IPS DF 6.9 (cell line): ENCODE results near the gene WDR7.
"Not testable (repeated sequence)": the region's sequence is repeated elsewhere in the genome, so short reads cannot be mapped to it uniquely, and the experiment has no call there.

Source experiments
- DNase-seq: peaks from one replicate; pipeline ENCODE4 v3.0.0-alpha.2; 2013; ENCODE audit warnings: low read depth, low spot score
- H3K27ac ChIP-seq: one replicate; pipeline ENCODE4 v1.5.1; 2013; ENCODE audit warnings: low read length, control low read depth
- H3K27me3 ChIP-seq: 2 replicates; pipeline ENCODE4 v1.6.1; 2013; ENCODE audit warnings: mild to moderate bottlenecking, low read length; ENCODE audit not compliant: control insufficient read depth, insufficient read depth
- H3K36me3 ChIP-seq: 2 replicates; pipeline ENCODE4 v1.6.1; 2013; ENCODE audit warnings: low read length; ENCODE audit not compliant: control insufficient read depth, insufficient read depth
- H3K4me1 ChIP-seq: 2 replicates; pipeline ENCODE4 v1.6.1; 2013; ENCODE audit warnings: low read length; ENCODE audit not compliant: control insufficient read depth, insufficient read depth
- H3K4me3 ChIP-seq: 2 replicates; pipeline ENCODE4 v1.5.1; 2013; ENCODE audit warnings: mild to moderate bottlenecking, low read length
- H3K9me3 ChIP-seq: 2 replicates; pipeline ENCODE4 v1.6.1; 2013; ENCODE audit warnings: low read length, inconsistent platforms; ENCODE audit not compliant: control insufficient read depth, insufficient read depth
- WGBS: extraction: QIAGEN DNeasy Blood & Tissue Kit; methylation state at CpG from one replicate; pipeline ENCODE4 v1.1.7; 2013; ENCODE audit warnings: mixed read lengths, missing lambda C conversion rate; ENCODE audit not compliant: insufficient read length, insufficient coverage; 5-methylcytosine and 5-hydroxymethylcytosine counted together

The WDR7 gene

DNA sequence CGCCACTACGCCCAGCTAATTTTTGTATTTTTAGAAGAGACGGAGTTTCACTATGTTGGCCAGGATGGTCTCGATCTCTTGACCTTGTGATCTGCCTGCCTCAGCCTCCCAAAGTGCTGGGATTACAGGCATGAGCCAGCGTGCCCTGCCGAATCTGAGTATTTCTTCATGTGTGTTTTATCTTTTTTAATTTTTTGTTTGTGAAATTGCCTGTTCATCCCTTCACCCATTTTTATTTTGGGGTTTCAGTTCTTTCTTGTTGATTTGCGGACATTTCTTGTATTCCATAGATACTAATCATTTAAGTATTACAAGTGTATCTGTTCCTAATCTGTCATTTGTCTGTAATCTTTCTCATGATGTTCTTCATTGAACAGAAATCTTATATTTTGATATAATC lies 3.1 kb downstream of the WDR7 start:
- not testable (repeated sequence) for H3K4me1 ChIP-seq, H3K4me3 ChIP-seq, H3K9me3 ChIP-seq, H3K36me3 ChIP-seq, H3K27me3 ChIP-seq, H3K27ac ChIP-seq, DNase-seq
- no CpG with 5 or more reads among the region's 7 CpGs for WGBS

DNA sequence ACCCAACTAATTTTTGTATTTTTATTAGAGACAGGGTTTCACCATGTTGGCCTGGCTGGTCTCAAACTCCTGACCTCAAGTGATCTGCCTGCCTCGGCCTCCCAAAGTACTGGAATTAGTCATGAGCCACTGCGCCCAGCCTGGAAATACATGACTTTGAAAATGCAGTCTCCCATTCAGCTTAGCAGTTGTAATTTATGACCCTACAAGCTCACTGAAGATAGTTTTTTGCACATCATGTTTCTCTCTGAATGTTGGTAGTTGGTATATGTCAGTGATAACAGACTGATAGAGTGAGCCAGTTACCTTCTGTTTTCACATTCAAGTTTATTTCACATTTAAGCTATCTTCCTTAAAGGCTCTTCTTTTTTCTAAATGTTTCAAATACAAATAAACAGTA lies 7.1 kb downstream of the WDR7 start:
- WGBS = no CpG with 5 or more reads among the region's 2 CpGs
- Histone ChIP-seq H3K27me3 (no peaks in the 10 kb centered on the region), H3K27ac (no peak overlapping the region), H3K9me3 (no peaks in the 10 kb centered on the region), H3K36me3 (no peaks in the 10 kb centered on the region), H3K4me1 (no peaks in the 10 kb centered on the region), H3K4me3 (no peak overlapping the region)
- no peak for DNase-seq

DNA sequence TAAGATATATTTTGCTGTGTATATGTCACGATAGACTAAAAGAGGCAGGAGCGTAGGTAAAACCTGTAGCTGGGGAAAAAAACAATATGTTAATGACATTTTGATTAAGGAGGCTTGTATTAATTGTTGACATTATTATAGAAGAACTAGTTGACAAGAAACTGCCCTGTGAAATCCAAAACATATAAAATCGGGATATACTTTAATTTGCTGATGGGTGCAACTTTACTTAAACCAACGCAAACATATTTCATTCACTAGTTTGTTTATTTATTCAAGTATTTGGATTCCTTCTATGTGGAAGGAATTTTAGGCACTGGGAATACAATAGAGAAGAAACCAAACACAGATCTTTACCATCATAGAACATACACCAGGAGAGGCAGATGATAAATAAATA lies 8.0 kb downstream of the WDR7 start:
- no peaks in the 10 kb centered on the region for H3K36me3 ChIP-seq
- no CpG with 5 or more reads among the region's 4 CpGs for WGBS
- no peaks in the 10 kb centered on the region for H3K9me3 ChIP-seq
- no peak for DNase-seq
- no peak overlapping the region for H3K4me3 ChIP-seq
- H3K27ac ChIP-seq = no peak overlapping the region
- no peaks in the 10 kb centered on the region for H3K27me3 ChIP-seq
- no peaks in the 10 kb centered on the region for H3K4me1 ChIP-seq

DNA sequence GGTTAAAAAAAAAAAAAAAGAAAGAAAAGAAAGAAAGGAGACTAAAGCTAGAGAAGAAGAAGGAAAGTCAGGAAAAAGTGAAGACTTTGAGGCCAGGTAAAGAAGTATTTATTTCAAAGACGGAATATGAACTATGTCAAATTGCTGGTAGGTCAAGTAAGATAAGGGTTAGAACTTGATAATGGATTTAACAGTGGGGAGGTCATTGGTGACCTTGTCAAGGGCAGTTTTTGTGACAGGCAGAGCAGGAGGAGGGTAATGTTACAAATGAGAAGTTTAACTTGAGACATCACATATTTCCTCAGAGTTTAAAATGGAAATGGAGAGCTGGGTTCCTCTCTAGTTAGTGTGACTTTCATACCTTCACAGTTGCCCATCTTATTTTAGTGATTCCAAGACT lies 9.5 kb downstream of the WDR7 start:
- Histone ChIP-seq H3K36me3 (no peaks in the 10 kb centered on the region), H3K9me3 (no peaks in the 10 kb centered on the region), H3K27me3 (no peaks in the 10 kb centered on the region), H3K27ac (no peak overlapping the region), H3K4me3 (no peak overlapping the region), H3K4me1 (no peaks in the 10 kb centered on the region)
- WGBS = no CpG with 5 or more reads among the region's 1 CpG
- DNase-seq = no peak

DNA sequence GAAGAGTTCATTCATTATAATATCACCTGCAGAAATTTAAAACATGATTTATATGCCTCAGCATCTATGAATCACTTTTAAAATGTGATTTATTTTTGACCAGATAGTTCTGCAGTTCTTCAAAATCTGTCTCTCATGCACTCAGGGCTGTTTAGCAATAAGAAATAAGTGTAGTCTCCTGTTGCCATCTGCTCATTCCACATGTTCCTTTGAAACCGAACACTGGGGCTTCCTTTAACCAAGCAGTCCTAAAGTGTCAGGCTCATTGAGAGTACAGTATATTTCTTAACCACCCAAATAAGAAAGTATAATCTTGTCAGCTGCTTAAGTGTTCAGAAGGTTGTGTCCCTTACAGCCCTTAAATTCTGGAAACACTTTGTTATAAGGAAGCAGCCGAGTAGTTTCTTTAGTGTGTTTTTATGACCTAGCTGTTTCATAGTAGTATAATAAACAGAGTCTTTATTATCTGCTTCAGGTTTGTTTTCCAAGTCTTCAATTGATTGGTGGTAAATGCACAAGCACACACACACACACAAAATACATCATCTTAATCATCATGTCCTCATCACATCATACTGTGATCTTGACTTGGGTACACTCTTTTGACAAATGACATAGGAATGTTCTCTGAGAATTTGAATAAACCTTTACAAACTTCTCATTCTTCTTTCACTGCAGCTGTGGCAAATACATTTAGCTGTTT lies 10.4 kb downstream of the WDR7 start:
- no peaks in the 10 kb centered on the region for H3K4me1 ChIP-seq
- no peak overlapping the region for H3K27ac ChIP-seq
- no peaks in the 10 kb centered on the region for H3K36me3 ChIP-seq
- no CpG with 5 or more reads among the region's 2 CpGs for WGBS
- H3K27me3 ChIP-seq = no peaks in the 10 kb centered on the region
- H3K4me3 ChIP-seq = no peak overlapping the region
- no peaks in the 10 kb centered on the region for H3K9me3 ChIP-seq
- no peak for DNase-seq

DNA sequence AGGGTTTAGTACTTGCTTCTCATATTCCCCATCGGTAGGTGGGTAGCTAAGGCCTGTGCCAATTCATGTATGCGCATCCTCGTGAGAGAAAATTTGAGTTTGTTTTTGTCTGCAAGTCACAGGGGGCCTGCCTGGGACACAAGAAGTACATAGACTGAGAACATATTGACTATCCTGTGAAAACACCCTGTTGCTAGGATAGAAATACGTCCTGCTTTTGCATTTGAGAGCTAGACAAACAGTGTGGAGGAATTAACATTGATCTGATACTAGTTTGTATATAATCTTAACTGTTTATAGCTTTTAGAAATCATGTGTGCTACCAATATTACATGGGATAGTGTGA lies 10.9 kb downstream of the WDR7 start:
- Histone ChIP-seq H3K36me3 (no peaks in the 10 kb centered on the region), H3K4me3 (no peak overlapping the region), H3K9me3 (no peaks in the 10 kb centered on the region), H3K27me3 (no peaks in the 10 kb centered on the region), H3K27ac (no peak overlapping the region), H3K4me1 (no peaks in the 10 kb centered on the region)
- no CpG with 5 or more reads among the region's 4 CpGs for WGBS
- no peak for DNase-seq

DNA sequence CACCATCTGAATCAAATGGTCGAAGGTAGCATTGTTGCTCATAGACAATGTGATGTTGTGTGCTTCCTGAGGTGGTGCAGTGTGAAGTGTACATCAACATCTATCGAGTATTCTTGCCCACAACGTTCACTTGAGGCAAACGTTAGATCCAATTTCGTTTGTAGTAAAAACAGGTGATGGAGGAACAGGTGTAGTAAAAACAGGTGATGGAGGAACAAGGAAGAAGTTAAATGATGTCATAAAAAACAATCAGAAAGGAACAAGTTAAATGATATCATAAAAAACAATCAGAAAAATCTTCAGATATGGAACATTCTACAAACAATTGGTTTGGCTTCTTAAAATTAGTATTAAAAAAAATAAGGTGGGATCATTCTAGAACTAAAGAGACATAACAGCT lies 11.3 kb downstream of the WDR7 start:
- no peak overlapping the region for H3K27ac ChIP-seq
- no peaks in the 10 kb centered on the region for H3K4me1 ChIP-seq
- no peaks in the 10 kb centered on the region for H3K9me3 ChIP-seq
- no peaks in the 10 kb centered on the region for H3K27me3 ChIP-seq
- no peak overlapping the region for H3K4me3 ChIP-seq
- H3K36me3 ChIP-seq = no peaks in the 10 kb centered on the region
- no CpG with 5 or more reads among the region's 5 CpGs for WGBS
- DNase-seq = no peak

DNA sequence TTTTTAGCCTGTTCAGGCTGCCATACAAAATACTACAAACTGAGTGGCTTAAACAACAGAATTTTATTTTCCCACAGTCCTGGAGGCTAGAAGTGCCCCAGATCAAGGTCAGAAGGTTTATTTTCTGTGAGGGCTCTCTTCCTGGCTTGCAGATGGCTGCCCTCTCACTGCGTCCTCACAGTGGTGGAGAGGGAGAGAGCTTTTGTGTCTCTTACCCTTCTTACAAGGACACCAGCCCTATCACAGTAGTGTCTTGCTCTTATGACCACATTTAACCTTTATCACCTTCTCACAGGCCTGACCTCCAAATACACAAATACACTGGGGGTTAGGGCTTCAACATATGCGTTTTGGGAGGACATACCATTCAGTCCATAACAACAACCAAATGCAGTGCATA lies 11.7 kb downstream of the WDR7 start:
- H3K4me1 ChIP-seq = no peaks in the 10 kb centered on the region
- H3K4me3 ChIP-seq = no peak overlapping the region
- H3K36me3 ChIP-seq = no peaks in the 10 kb centered on the region
- H3K27me3 ChIP-seq = no peaks in the 10 kb centered on the region
- no CpG with 5 or more reads among the region's 2 CpGs for WGBS
- no peak overlapping the region for H3K27ac ChIP-seq
- no peak for DNase-seq
- H3K9me3 ChIP-seq = no peaks in the 10 kb centered on the region

DNA sequence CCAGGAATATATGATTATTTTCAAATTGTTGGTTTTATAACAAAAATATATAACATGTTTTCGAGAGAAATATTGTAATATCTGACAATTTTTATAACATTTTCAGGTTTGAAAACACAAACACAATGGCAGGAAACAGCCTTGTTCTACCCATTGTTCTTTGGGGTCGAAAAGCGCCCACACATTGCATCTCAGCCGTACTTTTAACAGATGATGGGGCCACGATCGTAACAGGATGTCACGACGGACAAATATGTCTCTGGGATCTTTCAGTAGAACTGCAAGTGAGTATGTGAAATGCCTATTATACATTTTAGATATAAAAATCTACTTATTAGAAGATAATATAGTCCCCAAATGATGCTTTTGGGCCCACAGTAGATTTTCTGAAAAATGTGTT lies 21.2 kb downstream of the WDR7 start:
- Histone ChIP-seq H3K9me3 (no peaks in the 10 kb centered on the region), H3K27me3 (no peaks in the 10 kb centered on the region), H3K4me3 (no peak overlapping the region), H3K36me3 (no peaks in the 10 kb centered on the region), H3K4me1 (no peaks in the 10 kb centered on the region), H3K27ac (no peak overlapping the region)
- no peak for DNase-seq
- no CpG with 5 or more reads among the region's 8 CpGs for WGBS

DNA sequence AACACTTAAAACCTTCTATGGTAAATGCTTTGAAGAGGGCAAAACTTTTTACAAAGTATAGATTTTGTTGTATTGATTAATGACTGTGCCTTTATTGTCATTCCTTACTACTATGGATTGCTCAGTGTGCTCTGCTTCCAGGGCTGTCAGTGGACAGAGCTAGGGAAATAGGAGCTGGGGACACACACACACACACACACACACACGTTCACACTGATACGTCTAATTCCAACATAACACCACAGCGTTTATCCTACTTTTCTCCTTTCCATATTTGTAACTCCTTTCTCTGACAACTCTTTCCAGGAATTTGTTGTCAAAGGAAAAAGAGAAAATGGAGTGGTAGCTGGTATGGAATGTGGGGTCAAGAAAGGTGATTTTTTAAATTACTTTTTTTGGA lies 21.8 kb downstream of the WDR7 start:
- Histone ChIP-seq H3K36me3 (no peaks in the 10 kb centered on the region), H3K27me3 (no peaks in the 10 kb centered on the region), H3K9me3 (no peaks in the 10 kb centered on the region), H3K4me1 (no peaks in the 10 kb centered on the region), H3K27ac (no peak overlapping the region), H3K4me3 (no peak overlapping the region)
- 100% methylated on average over 3 of the region's 3 CpGs for WGBS
- no peak for DNase-seq

DNA sequence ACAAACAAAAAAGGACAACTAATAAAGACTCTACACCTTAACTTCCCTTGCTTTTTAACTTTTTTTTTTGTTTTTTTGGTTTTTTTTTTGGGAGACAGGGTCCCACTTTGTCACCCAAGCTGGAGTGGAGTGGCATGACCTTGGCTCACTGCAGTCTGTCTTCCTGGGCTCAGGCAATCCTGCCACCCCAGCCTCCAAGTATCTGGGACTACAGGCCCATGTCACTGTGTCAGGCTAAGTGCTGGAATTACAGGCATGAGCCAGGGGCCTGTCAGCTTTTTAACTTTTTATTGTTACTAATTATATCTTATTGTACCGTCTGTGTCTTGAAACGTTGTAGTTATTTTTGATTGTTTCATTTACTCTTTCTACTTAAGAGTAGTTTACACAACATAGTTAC lies 25.5 kb downstream of the WDR7 start:
- Histone ChIP-seq H3K27ac (no peak overlapping the region), H3K9me3 (no peaks in the 10 kb centered on the region), H3K4me3 (no peak overlapping the region), H3K36me3 (no peaks in the 10 kb centered on the region), H3K27me3 (no peaks in the 10 kb centered on the region), H3K4me1 (no peaks in the 10 kb centered on the region)
- DNase-seq = no peak
- no CpG with 5 or more reads among the region's 2 CpGs for WGBS
